Central memory CD8-positive, alpha-beta T cell (primary cell): ENCODE results near the gene ZSWIM9.

ENCODE experiments used
- ATAC-seq: fragments of 150-1000 bp; cut with Tn5 transposase; replicated peaks from 2 replicates; pipeline ENCODE4 v1.10.0; 2022; ENCODE audit warnings: mild to moderate bottlenecking, moderate FRiP score, moderate number of reproducible peaks; ENCODE audit not compliant: poor library complexity, severe bottlenecking; ENCODE audit errors: extremely low read depth
- DNase-seq, 2 donors: peaks; one replicate each; pipeline ENCODE4 v3.0.0; 2021; ENCODE audit warnings: low spot score in 2 of 2
- H3K27ac Mint-ChIP-seq: one replicate; pipeline ENCODE4 v1.8.0; 2022; ENCODE audit warnings: low read depth, mild to moderate bottlenecking, moderate library complexity, mixed read lengths
- H3K27me3 Mint-ChIP-seq: one replicate; pipeline ENCODE4 v1.8.0; 2022; ENCODE audit warnings: mixed read lengths
- H3K36me3 Mint-ChIP-seq: one replicate; pipeline ENCODE4 v1.8.0; 2022; ENCODE audit warnings: mild to moderate bottlenecking, moderate library complexity, mixed read lengths; ENCODE audit not compliant: insufficient read depth
- H3K4me1 Mint-ChIP-seq: one replicate; pipeline ENCODE4 v1.8.0; 2022; ENCODE audit warnings: mixed read lengths
- H3K4me3 Mint-ChIP-seq: one replicate; pipeline ENCODE4 v1.8.0; 2022; ENCODE audit warnings: mild to moderate bottlenecking, moderate library complexity, mixed read lengths
- H3K9me3 Mint-ChIP-seq: one replicate; pipeline ENCODE4 v1.8.0; 2022; ENCODE audit warnings: mixed read lengths

The ZSWIM9 gene

GRCh38 chr19:48148576-48148975 is 21.9 kb upstream of the ZSWIM9 start:
- no peaks in the 10 kb centered on the region for H3K9me3 Mint-ChIP-seq
- ATAC-seq: no peak
- DNase-seq: no peak
- peaks cover 29% of the 10 kb centered on the region for H3K36me3 Mint-ChIP-seq
- no peaks in the 10 kb centered on the region for H3K27me3 Mint-ChIP-seq
- H3K4me1 Mint-ChIP-seq: no peaks in the 10 kb centered on the region
- H3K4me3 Mint-ChIP-seq: no peak overlapping the region
- no peak overlapping the region for H3K27ac Mint-ChIP-seq

DNA sequence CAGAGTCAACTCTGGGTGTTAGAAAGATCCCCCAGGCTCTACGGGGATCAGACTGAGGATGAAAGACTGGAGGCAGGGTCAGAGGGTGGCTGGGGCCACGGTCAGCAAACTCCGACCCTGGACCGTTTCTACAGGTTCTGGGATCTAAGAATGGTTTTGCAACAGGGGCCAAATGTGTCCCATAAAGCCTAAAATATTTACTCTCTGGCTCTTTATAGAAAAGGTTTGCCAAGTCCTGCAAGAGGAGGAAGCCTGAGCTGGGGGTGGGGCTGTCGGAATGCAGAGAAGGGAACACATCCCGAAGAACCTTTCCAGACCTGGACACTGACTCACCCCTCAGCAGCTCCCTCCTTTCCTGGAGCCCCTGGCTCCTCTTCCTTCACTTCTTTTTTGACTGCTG is 21.1 kb upstream of the ZSWIM9 start:
- H3K36me3 Mint-ChIP-seq: peaks cover 29% of the 10 kb centered on the region
- DNase-seq (no peak), ATAC-seq (no peak)
- no peaks in the 10 kb centered on the region for H3K27me3 Mint-ChIP-seq
- no peak overlapping the region for H3K27ac Mint-ChIP-seq
- no peaks in the 10 kb centered on the region for H3K9me3 Mint-ChIP-seq
- H3K4me1 Mint-ChIP-seq: no peaks in the 10 kb centered on the region
- no peak overlapping the region for H3K4me3 Mint-ChIP-seq

DNA sequence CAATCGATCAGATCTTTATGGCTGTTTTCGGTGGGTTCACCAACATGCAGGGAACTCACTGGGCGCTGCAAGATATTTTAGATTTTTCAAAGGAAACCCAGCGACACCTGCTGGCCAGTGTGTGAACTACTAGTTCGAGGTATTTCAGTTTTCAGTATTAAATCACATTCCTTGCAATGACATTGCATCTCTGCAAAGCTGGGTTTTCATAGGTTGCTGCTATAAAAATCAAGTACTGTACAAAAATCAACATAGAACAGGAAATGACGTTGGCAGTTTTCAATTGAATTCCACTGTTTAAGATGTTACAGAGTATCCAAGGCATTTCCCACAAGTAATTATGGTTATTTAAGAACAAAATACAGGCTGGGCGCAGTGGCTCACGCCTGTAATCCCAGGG is 17.9 kb upstream of the ZSWIM9 start:
- Mint-ChIP-seq H3K4me3 (no peak overlapping the region), H3K27ac (no peak overlapping the region), H3K9me3 (no peaks in the 10 kb centered on the region), H3K36me3 (peaks cover 26% of the 10 kb centered on the region), H3K27me3 (no peaks in the 10 kb centered on the region), H3K4me1 (no peaks in the 10 kb centered on the region)
- ATAC-seq (no peak), DNase-seq (peak; percentile 46 to 66)

DNA sequence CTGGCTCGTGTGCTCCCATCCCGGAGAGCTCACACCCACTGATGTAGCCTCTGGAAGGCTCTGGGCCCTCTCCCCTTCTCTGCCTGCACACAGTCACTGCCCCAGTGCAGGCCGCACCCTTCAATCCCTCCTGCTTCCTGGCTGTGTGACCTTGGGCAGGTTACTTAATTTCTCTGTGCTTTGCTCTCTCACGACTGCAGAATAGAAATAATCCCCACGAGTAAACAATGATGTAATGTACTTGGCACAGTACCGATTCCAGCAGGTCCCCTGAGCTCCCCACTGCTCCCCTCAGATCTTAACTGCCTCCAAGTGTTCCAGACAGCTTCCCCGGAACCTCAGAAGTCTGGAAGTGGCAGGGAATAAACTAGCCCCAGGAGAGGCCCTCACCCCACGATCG is 16.5 kb upstream of the ZSWIM9 start:
- H3K9me3 Mint-ChIP-seq: no peaks in the 10 kb centered on the region
- H3K36me3 Mint-ChIP-seq: peaks cover 22% of the 10 kb centered on the region
- no peaks in the 10 kb centered on the region for H3K27me3 Mint-ChIP-seq
- DNase-seq (no peak), ATAC-seq (no peak)
- H3K27ac Mint-ChIP-seq: peak overlapping the region; percentile 59
- no peaks in the 10 kb centered on the region for H3K4me1 Mint-ChIP-seq
- H3K4me3 Mint-ChIP-seq: no peak overlapping the region

GRCh38 chr19:48158210-48158790 is 12.2 kb upstream of the ZSWIM9 start:
- ATAC-seq (no peak), DNase-seq (no peak)
- Mint-ChIP-seq H3K4me3 (no peak overlapping the region), H3K36me3 (peaks cover 12% of the 10 kb centered on the region), H3K27me3 (no peaks in the 10 kb centered on the region), H3K4me1 (no peaks in the 10 kb centered on the region), H3K27ac (no peak overlapping the region), H3K9me3 (no peaks in the 10 kb centered on the region)

- Mint-ChIP-seq H3K4me1 (peaks cover 24% of the 10 kb centered on the region), H3K9me3 (no peaks in the 10 kb centered on the region), H3K4me3 (peak overlapping the region; percentile 84), H3K27ac (no peak overlapping the region), H3K36me3 (peaks cover 13% of the 10 kb centered on the region), H3K27me3 (no peaks in the 10 kb centered on the region)
- ATAC-seq: no peak
- DNase-seq: no peak
These were observed 1.8 kb upstream of the ZSWIM9 start for GRCh38 chr19:48168689-48169088.

GRCh38 chr19:48169578-48169938 is 922 bp upstream of the ZSWIM9 start:
- Mint-ChIP-seq H3K27me3 (no peaks in the 10 kb centered on the region), H3K4me3 (peak overlapping the region; percentile 84), H3K36me3 (peaks cover 13% of the 10 kb centered on the region), H3K9me3 (no peaks in the 10 kb centered on the region), H3K27ac (peak overlapping the region; percentile 90), H3K4me1 (peaks cover 24% of the 10 kb centered on the region)
- DNase-seq (peak; percentile 82 to 89), ATAC-seq (peak; percentile 45)

DNA sequence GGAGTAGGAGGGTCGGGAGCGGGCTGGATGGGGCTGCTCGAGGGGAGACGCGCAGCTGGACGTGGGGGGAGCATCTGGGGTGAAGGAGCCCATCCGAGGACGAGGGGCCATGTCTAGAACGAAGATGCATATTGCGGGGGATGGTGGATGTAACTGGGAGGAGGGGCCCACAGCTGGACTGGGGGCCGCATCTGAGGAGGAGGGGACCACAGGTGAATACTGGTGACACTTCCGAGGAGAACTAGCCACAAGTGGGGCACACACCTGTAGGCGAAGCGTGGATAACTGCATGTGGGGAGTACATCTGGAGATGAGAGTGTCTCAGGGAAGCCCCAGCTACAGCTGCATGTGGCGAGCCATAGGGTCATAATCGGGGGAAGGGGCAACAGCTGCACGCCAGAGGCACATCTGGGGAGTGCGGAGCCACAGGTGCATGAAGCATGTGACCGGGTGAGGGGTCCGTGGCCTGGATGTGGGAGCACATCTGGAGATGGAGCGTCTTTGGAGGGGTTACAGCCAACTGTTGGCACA is 402 bp downstream of the ZSWIM9 start:
- Mint-ChIP-seq H3K4me1 (peaks cover 31% of the 10 kb centered on the region), H3K9me3 (no peaks in the 10 kb centered on the region), H3K27me3 (no peaks in the 10 kb centered on the region), H3K36me3 (peaks cover 13% of the 10 kb centered on the region), H3K27ac (peak overlapping the region; percentile 90), H3K4me3 (peak overlapping the region; percentile 84)
- ATAC-seq (no peak), DNase-seq (peak in 1 of 2 donors; percentile 11)

DNA sequence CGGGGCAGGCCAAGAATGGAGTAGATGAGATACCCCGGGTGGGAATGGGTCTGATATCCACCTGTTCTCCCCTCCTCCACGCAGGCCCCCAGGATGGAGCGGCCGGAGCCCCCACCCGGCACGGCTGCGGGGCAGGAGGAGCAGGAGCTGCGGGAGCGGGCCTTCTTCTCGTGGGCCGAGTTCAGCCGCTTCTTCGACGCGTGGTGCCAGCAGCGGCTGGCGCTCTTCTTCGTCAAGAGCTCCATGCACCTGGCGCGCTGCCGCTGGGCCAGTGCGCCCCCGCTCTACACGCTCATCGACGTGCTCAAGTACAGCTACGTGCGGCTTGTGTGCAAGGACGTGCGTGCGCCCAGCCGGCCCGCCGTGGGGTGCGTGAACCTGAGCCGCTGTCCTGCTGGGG is 1.2 kb downstream of the ZSWIM9 start:
- Mint-ChIP-seq H3K27me3 (no peaks in the 10 kb centered on the region), H3K27ac (no peak overlapping the region), H3K4me1 (peaks cover 31% of the 10 kb centered on the region), H3K9me3 (no peaks in the 10 kb centered on the region), H3K4me3 (peak overlapping the region; percentile 84), H3K36me3 (peaks cover 16% of the 10 kb centered on the region)
- DNase-seq: no peak
- no peak for ATAC-seq

DNA sequence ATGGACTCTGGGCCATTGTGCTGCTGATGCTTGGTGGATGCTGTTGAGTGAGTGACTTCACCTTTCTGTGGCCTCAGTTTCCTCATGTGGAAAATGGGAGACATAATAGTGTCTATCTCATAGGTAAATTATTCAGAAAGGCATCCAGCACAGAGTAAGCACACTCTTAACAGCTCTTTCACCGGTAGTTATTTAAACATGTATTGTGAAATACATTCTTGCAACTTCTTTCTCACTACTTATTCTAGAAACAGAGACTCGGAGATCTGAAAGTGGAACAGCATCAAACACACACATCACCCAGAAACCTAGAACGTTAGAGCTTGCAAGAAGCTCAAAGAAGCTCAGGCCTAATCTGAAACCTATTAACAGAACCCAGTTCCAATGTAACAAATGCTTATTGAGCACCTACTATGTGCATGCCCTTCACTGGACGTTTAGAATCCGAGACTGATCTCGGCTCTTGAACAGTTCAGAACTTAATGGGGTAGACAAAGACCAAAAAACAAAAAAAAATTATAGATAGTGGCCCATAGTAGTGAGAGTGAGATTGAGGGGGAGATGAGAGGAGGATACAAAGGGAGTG is 4.1 kb downstream of the ZSWIM9 start:
- ATAC-seq: no peak
- Mint-ChIP-seq H3K27me3 (no peaks in the 10 kb centered on the region), H3K36me3 (peaks cover 13% of the 10 kb centered on the region), H3K9me3 (no peaks in the 10 kb centered on the region), H3K4me3 (no peak overlapping the region), H3K27ac (no peak overlapping the region), H3K4me1 (peaks cover 23% of the 10 kb centered on the region)
- DNase-seq: no peak

GRCh38 chr19:48175578-48175977 is 5.1 kb downstream of the ZSWIM9 start:
- Mint-ChIP-seq H3K4me1 (peaks cover 21% of the 10 kb centered on the region), H3K9me3 (no peaks in the 10 kb centered on the region), H3K27ac (no peak overlapping the region), H3K27me3 (no peaks in the 10 kb centered on the region), H3K4me3 (no peak overlapping the region), H3K36me3 (peaks cover 9% of the 10 kb centered on the region)
- DNase-seq (no peak), ATAC-seq (no peak)

DNA sequence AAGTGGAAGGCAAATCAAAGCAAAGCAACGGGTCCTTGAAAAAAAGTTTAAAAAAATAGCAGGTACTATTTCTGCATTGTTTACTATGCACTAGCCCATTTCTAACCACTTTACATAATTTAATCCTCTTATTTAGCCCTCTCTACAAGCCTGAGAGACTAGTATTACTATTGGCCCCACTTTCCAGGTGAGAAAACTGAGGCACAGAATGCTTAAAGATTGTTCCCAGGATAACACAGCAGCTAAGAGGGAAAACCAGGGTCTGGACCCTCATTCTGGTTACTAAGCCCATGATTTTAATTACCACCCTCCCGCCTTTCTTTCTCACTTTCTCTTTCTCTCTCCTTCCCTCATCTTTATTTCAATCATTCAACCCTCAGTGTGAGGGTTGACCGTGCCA is 5.7 kb downstream of the ZSWIM9 start:
- H3K9me3 Mint-ChIP-seq: no peaks in the 10 kb centered on the region
- no peak overlapping the region for H3K4me3 Mint-ChIP-seq
- no peak for ATAC-seq
- H3K36me3 Mint-ChIP-seq: peaks cover 9% of the 10 kb centered on the region
- peaks cover 17% of the 10 kb centered on the region for H3K4me1 Mint-ChIP-seq
- H3K27me3 Mint-ChIP-seq: no peaks in the 10 kb centered on the region
- no peak for DNase-seq
- no peak overlapping the region for H3K27ac Mint-ChIP-seq

DNA sequence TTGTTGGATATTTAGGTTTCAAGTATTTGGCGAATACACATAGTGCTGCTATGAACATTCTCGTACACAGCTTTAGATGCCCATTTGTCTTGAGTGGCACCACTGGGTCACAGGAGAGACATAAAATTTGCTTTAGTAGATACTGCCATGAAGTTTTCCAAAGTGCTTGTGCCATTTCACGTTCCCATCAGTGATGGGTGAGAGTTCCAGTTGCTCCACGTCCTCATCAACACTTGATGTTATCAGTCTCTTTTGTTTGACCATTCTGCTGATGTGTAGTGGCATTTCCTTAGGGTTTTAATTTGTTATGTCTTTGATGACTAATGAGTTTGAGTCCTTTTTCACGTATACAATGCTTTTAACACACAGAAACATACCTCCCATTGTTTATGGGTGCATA is 11.0 kb downstream of the ZSWIM9 start:
- H3K36me3 Mint-ChIP-seq: no peaks in the 10 kb centered on the region
- no peak overlapping the region for H3K4me3 Mint-ChIP-seq
- ATAC-seq (no peak), DNase-seq (no peak)
- no peaks in the 10 kb centered on the region for H3K9me3 Mint-ChIP-seq
- no peaks in the 10 kb centered on the region for H3K4me1 Mint-ChIP-seq
- no peaks in the 10 kb centered on the region for H3K27me3 Mint-ChIP-seq
- no peak overlapping the region for H3K27ac Mint-ChIP-seq
